H9 (cell line): ENCODE measurements around the gene HOXB8. TPM values are rescaled to one million over a fixed set of nuclear protein-coding genes. Genes with fewer than 3 reads are reported as not detected.

Source experiments
- DNase-seq: peaks from one replicate; pipeline ENCODE4 v3.0.0-alpha.2; 2017
- H2AFZ ChIP-seq: one replicate; pipeline ENCODE4 v1.6.1; 2013; ENCODE audit warnings: mild to moderate bottlenecking, low read length, control low read depth, moderate library complexity
- H2AK5ac ChIP-seq: 2 replicates; pipeline ENCODE4 v1.6.1; 2013; ENCODE audit warnings: low read length, control low read depth, mixed read lengths; ENCODE audit not compliant: insufficient read length
- H2BK120ac ChIP-seq: one replicate; pipeline ENCODE4 v1.6.1; 2013; ENCODE audit warnings: low read depth, mild to moderate bottlenecking, low read length, control low read depth, inconsistent platforms; ENCODE audit not compliant: poor library complexity, severe bottlenecking
- H2BK12ac ChIP-seq: 2 replicates; pipeline ENCODE4 v1.6.1; 2013; ENCODE audit warnings: low read length, control low read depth, mixed read lengths, low read depth; ENCODE audit not compliant: insufficient read length
- H2BK15ac ChIP-seq: 2 replicates; pipeline ENCODE4 v1.6.1; 2013; ENCODE audit warnings: low read depth, low read length, control low read depth
- H2BK20ac ChIP-seq: one replicate; pipeline ENCODE4 v1.6.1; 2013; ENCODE audit warnings: low read depth, mild to moderate bottlenecking, low read length, control low read depth, inconsistent platforms; ENCODE audit not compliant: poor library complexity, severe bottlenecking
- H2BK5ac ChIP-seq: 2 replicates; pipeline ENCODE4 v1.6.1; 2013; ENCODE audit warnings: low read length, control low read depth, mixed read lengths; ENCODE audit not compliant: insufficient read length
- H3K14ac ChIP-seq: 2 replicates; pipeline ENCODE4 v1.6.1; 2013; ENCODE audit warnings: low read length, control low read depth; ENCODE audit not compliant: insufficient read depth
- H3K18ac ChIP-seq: 2 replicates; pipeline ENCODE4 v1.6.1; 2013; ENCODE audit warnings: low read depth, mild to moderate bottlenecking, mixed read lengths, low read length, control low read depth; ENCODE audit not compliant: insufficient read length
- H3K23ac ChIP-seq: 2 replicates; pipeline ENCODE4 v1.6.1; 2013; ENCODE audit warnings: low read length, control low read depth, mixed read lengths, low read depth; ENCODE audit not compliant: insufficient read length
- H3K23me2 ChIP-seq: 2 replicates; pipeline ENCODE4 v1.6.1; 2013; ENCODE audit warnings: low read depth, mild to moderate bottlenecking, mixed read lengths, low read length, control low read depth; ENCODE audit not compliant: insufficient read length, poor library complexity, severe bottlenecking
- H3K27ac ChIP-seq: 2 replicates; pipeline ENCODE4 v1.5.1; 2013; ENCODE audit warnings: low read length, control low read depth, mixed read lengths, low read depth; ENCODE audit not compliant: insufficient read length
- H3K27me3 ChIP-seq: 2 replicates; pipeline ENCODE4 v1.6.1; 2013; ENCODE audit warnings: low read length, control low read depth, inconsistent platforms; ENCODE audit not compliant: insufficient read depth
- H3K4ac ChIP-seq: 2 replicates; pipeline ENCODE4 v1.6.1; 2013; ENCODE audit warnings: low read depth, mild to moderate bottlenecking, control low read depth, inconsistent platforms, low read length, moderate library complexity
- H3K4me1 ChIP-seq: 2 replicates; pipeline ENCODE4 v1.6.1; 2013; ENCODE audit warnings: low read length, control low read depth, inconsistent platforms; ENCODE audit not compliant: insufficient read depth
- H3K4me2 ChIP-seq: 2 replicates; pipeline ENCODE4 v1.6.1; 2013; ENCODE audit warnings: low read length, control low read depth, mixed read lengths; ENCODE audit not compliant: insufficient read length, insufficient read depth
- H3K56ac ChIP-seq: 2 replicates; pipeline ENCODE4 v1.6.1; 2013; ENCODE audit warnings: low read depth, mild to moderate bottlenecking, mixed read lengths, low read length, control low read depth; ENCODE audit not compliant: insufficient read length
- H3K79me1 ChIP-seq: 2 replicates; pipeline ENCODE4 v1.6.1; 2013; ENCODE audit warnings: low read depth, mild to moderate bottlenecking, moderate library complexity, low read length, control low read depth, inconsistent platforms; ENCODE audit not compliant: insufficient read depth, poor library complexity, severe bottlenecking
- H3K79me2 ChIP-seq: 2 replicates; pipeline ENCODE4 v1.6.1; 2013; ENCODE audit warnings: low read length, control low read depth, inconsistent platforms; ENCODE audit not compliant: insufficient read depth
- H3K9ac ChIP-seq: 2 replicates; pipeline ENCODE4 v1.6.1; 2013; ENCODE audit warnings: low read length, control low read depth, mixed read lengths; ENCODE audit not compliant: insufficient read length; ENCODE audit errors: extremely low read depth
- H3K9me3 ChIP-seq: one replicate; pipeline ENCODE4 v1.6.1; 2013; ENCODE audit warnings: low read depth, low read length, inconsistent platforms; ENCODE audit not compliant: control insufficient read depth
- H3T11ph ChIP-seq: one replicate; pipeline ENCODE4 v1.6.1; 2013; ENCODE audit warnings: mild to moderate bottlenecking, low read length, control low read depth, inconsistent platforms
- H4K20me1 ChIP-seq: one replicate; pipeline ENCODE4 v1.6.1; 2013; ENCODE audit not compliant: control insufficient read depth, insufficient read length, insufficient read depth
- H4K5ac ChIP-seq: 2 replicates; pipeline ENCODE4 v1.6.1; 2013; ENCODE audit warnings: low read depth, mild to moderate bottlenecking, mixed read lengths, low read length, control low read depth; ENCODE audit not compliant: insufficient read length
- H4K8ac ChIP-seq: replicated peaks from 2 replicates; pipeline ENCODE4 v1.6.1; 2013; ENCODE audit warnings: low read length, control low read depth, mixed read lengths, low read depth; ENCODE audit not compliant: insufficient read length
- H4K91ac ChIP-seq: 2 replicates; pipeline ENCODE4 v1.6.1; 2013; ENCODE audit warnings: low read depth, mild to moderate bottlenecking, moderate library complexity, mixed read lengths, low read length, control low read depth; ENCODE audit not compliant: insufficient read length
- H3K27ac Mint-ChIP-seq, 3 experiments: 2 replicates in 2 of 3; 3 replicates in 1 of 3; pipeline ENCODE4 v1.8.0; 2020 to 2021; ENCODE audit warnings: mixed read lengths in 3 of 3, mild to moderate bottlenecking in 1 of 3, moderate library complexity in 1 of 3
- H3K27me3 Mint-ChIP-seq: 2 replicates; pipeline ENCODE4 v1.8.0; 2021; ENCODE audit warnings: low read depth, mild to moderate bottlenecking, moderate library complexity, mixed read lengths
- H3K36me3 Mint-ChIP-seq, 3 experiments: 2 replicates in 2 of 3; 3 replicates in 1 of 3; pipeline ENCODE4 v1.8.0; 2020 to 2021; ENCODE audit warnings: low read depth in 3 of 3, mixed read lengths in 3 of 3; ENCODE audit not compliant: insufficient read depth in 1 of 3
- H3K4me1 Mint-ChIP-seq, 2 experiments: 2 replicates each; pipeline ENCODE4 v1.8.0; 2020; ENCODE audit warnings: mixed read lengths in 2 of 2
- H3K4me3 Mint-ChIP-seq, 2 experiments: 2 replicates in 1 of 2; 3 replicates in 1 of 2; pipeline ENCODE4 v1.8.0; 2020 to 2021; ENCODE audit warnings: mild to moderate bottlenecking in 2 of 2, mixed read lengths in 2 of 2, moderate library complexity in 1 of 2
- H3K9me3 Mint-ChIP-seq, 2 experiments: 2 replicates in 1 of 2; 3 replicates in 1 of 2; pipeline ENCODE4 v1.8.0; 2020; ENCODE audit warnings: mild to moderate bottlenecking in 2 of 2, mixed read lengths in 2 of 2, moderate library complexity in 1 of 2
- WGBS: extraction: QIAGEN DNeasy Blood & Tissue Kit; methylation state at CpG from one replicate; pipeline ENCODE4 v1.1.7; 2013; ENCODE audit warnings: missing lambda C conversion rate, low lambda C conversion rate, mixed read lengths; ENCODE audit not compliant: insufficient read length; ENCODE audit errors: extremely low coverage; 5-methylcytosine and 5-hydroxymethylcytosine counted together
- total RNA-seq: library from RNA; stranded (reverse); gene quantifications from 2 replicates; pipeline ENCODE4 v1.2.1, GENCODE V29; 2021
- TF ChIP-seq, protein P1 (sequence below): fragments of 200-600 bp; sonication (generic); conservative IDR thresholded peaks from 3 replicates; pipeline ENCODE4 v1.8.0; 2021; ENCODE audit warnings: antibody characterized with exemption, mild to moderate bottlenecking

HOXB8 gene
- total RNA-seq, 1 experiment from 2014 or later = not detected

DNA sequence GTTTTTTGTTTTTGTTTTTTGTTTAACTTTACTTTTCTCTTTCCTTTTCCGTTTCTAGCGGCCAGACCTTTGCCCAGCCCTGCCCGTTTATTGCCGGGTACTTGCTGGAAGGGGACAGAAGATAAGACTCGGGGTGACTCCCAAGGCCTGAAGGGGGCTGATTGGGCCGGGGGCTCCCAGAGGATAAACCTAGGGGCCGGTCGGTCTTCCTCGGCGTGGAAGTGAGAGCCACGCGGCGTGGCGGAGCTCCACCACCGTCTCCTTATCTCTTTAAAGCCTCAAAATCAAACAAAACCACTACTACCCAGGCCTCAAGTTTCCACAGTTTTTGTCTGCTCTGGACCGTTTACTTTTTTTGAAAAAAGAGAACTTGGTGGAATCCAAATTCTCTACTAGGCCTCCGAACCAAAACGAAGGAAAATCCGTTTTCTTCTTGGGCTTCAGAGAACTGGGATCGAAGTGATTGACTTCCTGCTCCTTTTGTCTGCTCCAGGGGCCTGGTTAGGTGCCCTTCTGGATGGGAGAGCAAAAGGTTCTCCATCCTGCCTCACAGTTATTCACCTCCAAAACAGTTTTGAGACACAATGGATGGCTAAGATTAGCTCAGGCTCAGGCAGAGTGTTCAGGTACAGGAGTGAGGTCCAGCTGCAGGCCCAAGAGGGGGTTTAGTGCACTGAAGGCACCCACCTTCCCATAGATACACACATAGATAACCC is 19.6 kb upstream of the HOXB8 start:
- Histone ChIP-seq H3K79me1 (no peaks in the 10 kb centered on the region), H3K79me2 (no peaks in the 10 kb centered on the region; the same call in 1 of the 2 replicates), H4K5ac (no peak overlapping the region), H3K18ac (no peak overlapping the region), H4K8ac (no peak overlapping the region), H2AK5ac (no peak overlapping the region), H3K27ac (no peak overlapping the region), H2BK120ac (no peak overlapping the region), H3K23me2 (no peaks in the 10 kb centered on the region), H3K27me3 (peaks cover 97% of the 10 kb centered on the region), H3K23ac (no peak overlapping the region), H4K91ac (no peak overlapping the region), H3K9me3 (no peaks in the 10 kb centered on the region), H3K9ac (no peak overlapping the region), H3K14ac (no peak overlapping the region), H2BK5ac (no peak overlapping the region), H3K4ac (no peak overlapping the region), H2BK12ac (no peak overlapping the region), H3K56ac (no peak overlapping the region), H2BK15ac (no peak overlapping the region), H2BK20ac (no peak overlapping the region), H3T11ph (no peak overlapping the region), H4K20me1 (no peaks in the 10 kb centered on the region), H3K4me1 (no peaks in the 10 kb centered on the region; the same call in 1 of the 2 replicates), H2AFZ (no peak overlapping the region), H3K4me2 (no peak overlapping the region)
- H3K27me3 Mint-ChIP-seq = peaks cover 100% of the 10 kb centered on the region
- no peak overlapping the region for H3K27ac Mint-ChIP-seq
- peaks cover 4 to 14% of the 10 kb centered on the region in 2 experiments; a peak in 4 of 5 replicates for H3K9me3 Mint-ChIP-seq
- no peak for DNase-seq
- TF ChIP-seq, protein P1, sequence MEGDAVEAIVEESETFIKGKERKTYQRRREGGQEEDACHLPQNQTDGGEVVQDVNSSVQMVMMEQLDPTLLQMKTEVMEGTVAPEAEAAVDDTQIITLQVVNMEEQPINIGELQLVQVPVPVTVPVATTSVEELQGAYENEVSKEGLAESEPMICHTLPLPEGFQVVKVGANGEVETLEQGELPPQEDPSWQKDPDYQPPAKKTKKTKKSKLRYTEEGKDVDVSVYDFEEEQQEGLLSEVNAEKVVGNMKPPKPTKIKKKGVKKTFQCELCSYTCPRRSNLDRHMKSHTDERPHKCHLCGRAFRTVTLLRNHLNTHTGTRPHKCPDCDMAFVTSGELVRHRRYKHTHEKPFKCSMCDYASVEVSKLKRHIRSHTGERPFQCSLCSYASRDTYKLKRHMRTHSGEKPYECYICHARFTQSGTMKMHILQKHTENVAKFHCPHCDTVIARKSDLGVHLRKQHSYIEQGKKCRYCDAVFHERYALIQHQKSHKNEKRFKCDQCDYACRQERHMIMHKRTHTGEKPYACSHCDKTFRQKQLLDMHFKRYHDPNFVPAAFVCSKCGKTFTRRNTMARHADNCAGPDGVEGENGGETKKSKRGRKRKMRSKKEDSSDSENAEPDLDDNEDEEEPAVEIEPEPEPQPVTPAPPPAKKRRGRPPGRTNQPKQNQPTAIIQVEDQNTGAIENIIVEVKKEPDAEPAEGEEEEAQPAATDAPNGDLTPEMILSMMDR = no peak
- H3K36me3 Mint-ChIP-seq = peaks cover 0 to 1% (median 0%) of the 10 kb centered on the region in 3 experiments; a peak in 2 of 7 replicates
- WGBS = no CpG with 5 or more reads among the region's 20 CpGs
- H3K4me1 Mint-ChIP-seq = peaks cover 2 to 8% of the 10 kb centered on the region in 2 experiments; a peak in 2 of 4 replicates
- no peak overlapping the region for H3K4me3 Mint-ChIP-seq
